Measurements from ENCODE around the gene SDC4. TPM values are rescaled to one million over a fixed set of nuclear protein-coding genes. Genes with fewer than 3 reads are reported as not detected.

The SDC4 gene
- total and polyA plus RNA-seq, 10 donors, result 10.4 to 56.1 (median 29.6) TPM

DNA sequence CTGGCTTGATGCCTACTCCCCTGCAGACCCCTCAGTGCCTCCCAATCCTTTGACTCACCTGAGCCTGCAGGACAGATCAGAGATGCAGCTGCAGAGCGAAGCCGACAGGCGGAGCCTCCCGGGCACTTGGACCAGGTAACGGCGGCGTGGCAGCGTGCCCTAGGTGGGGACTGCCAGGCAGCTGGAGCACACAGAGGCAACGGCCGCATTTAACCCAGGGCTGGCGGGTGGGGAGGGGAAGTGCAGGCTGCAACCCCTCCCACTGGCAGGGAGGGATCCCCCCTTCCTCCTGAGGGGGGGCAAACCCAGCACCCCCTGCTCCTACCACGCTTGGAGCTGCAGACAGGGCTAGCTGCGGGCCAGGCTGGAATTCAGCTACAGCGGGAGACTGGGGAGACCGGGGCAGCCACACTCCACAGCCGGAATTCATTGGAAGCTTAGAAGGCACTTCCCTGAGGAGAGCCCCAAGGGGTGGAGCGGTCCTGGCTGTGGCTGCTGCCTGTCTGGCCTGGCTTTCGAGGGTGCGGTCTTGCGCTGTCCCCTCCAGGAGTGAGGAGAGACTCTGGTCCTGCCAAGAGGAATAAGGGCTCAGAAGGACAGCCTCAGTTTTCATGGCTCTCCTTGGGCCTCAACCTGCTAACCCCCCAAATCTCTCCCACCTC lies 40.0 kb downstream of the SDC4 start, which contains the start of gene MATN4:
Gene MATN4, minus strand, starts transcription at position 183 of the 662 bp plus-strand sequence. CDS start 2,717 bp downstream, outside the sequence.
- Histone ChIP-seq H3K36me3 (no peaks in the 10 kb centered on the region), H3K4me1 (peaks cover 0 to 21% (median 15%) of the 10 kb centered on the region in 6 donors), H3K27me3 (replicated peaks in 1 of 7) (peaks cover 0 to 83% (median 40%) of the 10 kb centered on the region in 7 donors), H3K27ac (no peak within 1 kb of the TSS), H3K9me3 (no peaks in the 10 kb centered on the region), H3K4me3 (no peak within 1 kb of the TSS)
- intact Hi-C loops (cut with DNase I; ENCODE audit: low total_unique reads), result no loop called here
- TF ChIP-seq, protein P1, sequence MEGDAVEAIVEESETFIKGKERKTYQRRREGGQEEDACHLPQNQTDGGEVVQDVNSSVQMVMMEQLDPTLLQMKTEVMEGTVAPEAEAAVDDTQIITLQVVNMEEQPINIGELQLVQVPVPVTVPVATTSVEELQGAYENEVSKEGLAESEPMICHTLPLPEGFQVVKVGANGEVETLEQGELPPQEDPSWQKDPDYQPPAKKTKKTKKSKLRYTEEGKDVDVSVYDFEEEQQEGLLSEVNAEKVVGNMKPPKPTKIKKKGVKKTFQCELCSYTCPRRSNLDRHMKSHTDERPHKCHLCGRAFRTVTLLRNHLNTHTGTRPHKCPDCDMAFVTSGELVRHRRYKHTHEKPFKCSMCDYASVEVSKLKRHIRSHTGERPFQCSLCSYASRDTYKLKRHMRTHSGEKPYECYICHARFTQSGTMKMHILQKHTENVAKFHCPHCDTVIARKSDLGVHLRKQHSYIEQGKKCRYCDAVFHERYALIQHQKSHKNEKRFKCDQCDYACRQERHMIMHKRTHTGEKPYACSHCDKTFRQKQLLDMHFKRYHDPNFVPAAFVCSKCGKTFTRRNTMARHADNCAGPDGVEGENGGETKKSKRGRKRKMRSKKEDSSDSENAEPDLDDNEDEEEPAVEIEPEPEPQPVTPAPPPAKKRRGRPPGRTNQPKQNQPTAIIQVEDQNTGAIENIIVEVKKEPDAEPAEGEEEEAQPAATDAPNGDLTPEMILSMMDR (IDR thresholded peaks at IDR 0.05 in 8 of 11, conservative IDR thresholded peaks at IDR 0.05 in 3 of 11), result no peak
- TF ChIP-seq POLR2AphosphoS5 (IDR thresholded peaks at IDR 0.05) (no peak), POLR2A (IDR thresholded peaks at IDR 0.05) (no peak)
- WGBS, 5 donors, result 49 to 71% (median 62%) methylated on average over 7 to 20 of the region's 20 CpGs
- DNase-seq, result no peak

DNA sequence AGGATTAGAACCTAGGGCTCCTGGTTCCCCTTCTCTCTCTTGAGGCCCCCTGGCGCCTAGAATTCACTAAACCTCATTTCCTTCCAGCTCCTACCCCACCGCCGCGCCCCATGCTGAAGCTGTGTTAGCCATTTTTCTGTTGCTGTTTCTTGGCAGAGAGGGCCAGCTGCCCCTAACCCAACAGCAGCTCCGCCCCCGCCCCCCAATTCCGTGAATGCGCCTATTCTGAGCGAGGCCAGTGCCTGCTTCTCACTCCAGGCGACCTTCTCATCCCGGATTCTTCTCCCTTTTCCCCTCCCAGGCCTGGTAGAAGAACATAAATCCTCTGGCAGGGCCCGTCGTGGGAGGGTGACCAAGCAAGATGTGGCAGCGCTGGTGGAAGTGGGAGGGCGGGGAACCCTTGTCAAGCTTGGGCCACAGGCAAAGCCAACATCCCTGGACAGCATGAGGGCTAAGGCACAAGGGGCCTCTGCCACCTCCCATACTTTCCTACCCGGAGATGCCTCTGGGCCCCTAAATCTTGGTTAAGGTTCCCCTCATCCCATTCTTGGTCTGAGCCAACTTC lies 41.1 kb downstream of the SDC4 start:
- Histone ChIP-seq H3K4me3 (no peak overlapping the region), H3K36me3 (no peaks in the 10 kb centered on the region), H3K27ac (no peak overlapping the region), H3K27me3 (replicated peaks in 1 of 7) (peaks cover 0 to 79% (median 37%) of the 10 kb centered on the region in 7 donors), H3K9me3 (no peaks in the 10 kb centered on the region), H3K4me1 (peaks cover 0 to 20% (median 15%) of the 10 kb centered on the region in 6 donors)
- 33 to 46% (median 42%) methylated on average over 16 of the region's 16 CpGs for WGBS, 5 donors
- TF ChIP-seq POLR2AphosphoS5 (IDR thresholded peaks at IDR 0.05), result no peak
- TF ChIP-seq POLR2A (IDR thresholded peaks at IDR 0.05), result no peak
- TF ChIP-seq, protein P1 (IDR thresholded peaks at IDR 0.05 in 8 of 11, conservative IDR thresholded peaks at IDR 0.05 in 3 of 11), result no peak
- intact Hi-C loops (cut with DNase I; ENCODE audit: low total_unique reads), result no loop called here
- no peak for DNase-seq

DNA sequence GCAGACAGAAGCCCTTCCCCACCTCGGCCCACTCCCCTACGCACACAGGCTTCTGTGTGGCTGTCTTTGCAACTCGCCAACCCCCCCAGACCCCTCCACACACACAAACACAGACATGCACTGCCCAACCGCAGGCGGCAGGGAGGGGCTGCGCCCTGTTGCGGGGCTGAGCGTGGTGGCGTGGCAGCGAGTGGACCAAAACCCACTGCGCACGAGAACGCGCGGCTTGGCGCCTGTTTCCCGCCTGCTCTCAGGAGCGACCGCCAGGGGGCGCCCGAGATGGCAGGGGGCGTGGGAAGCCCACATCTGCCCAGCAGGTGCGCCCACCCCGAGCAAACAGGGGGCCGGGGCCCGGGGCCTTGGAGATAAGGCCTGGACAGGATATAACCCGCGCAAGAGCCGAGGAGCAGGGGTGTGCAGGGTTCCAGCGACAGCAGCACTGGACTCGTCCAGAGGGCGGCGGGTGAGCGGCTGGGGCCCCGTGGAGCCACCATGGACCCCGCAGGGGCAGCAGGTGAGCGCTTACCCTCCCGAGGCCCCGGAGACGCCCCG lies 41.7 kb downstream of the SDC4 start, which contains the start of gene RBPJL:
Gene RBPJL, plus strand, starts transcription at position 410 of the 552 bp plus-strand sequence. Its CDS starts 83 bp downstream, at position 493.
- no peaks in the 10 kb centered on the region for H3K36me3 ChIP-seq
- TF ChIP-seq POLR2A (IDR thresholded peaks at IDR 0.05) (no peak), POLR2AphosphoS5 (IDR thresholded peaks at IDR 0.05) (no peak)
- TF ChIP-seq, protein P1 (IDR thresholded peaks at IDR 0.05 in 8 of 11, conservative IDR thresholded peaks at IDR 0.05 in 3 of 11), result peak in 10 of 11 experiments; percentile 12 to 84 (median 70)
- H3K9me3 ChIP-seq, result no peaks in the 10 kb centered on the region
- H3K27ac ChIP-seq, result no peak within 1 kb of the TSS
- H3K4me1 ChIP-seq, result peaks cover 0 to 14% (median 11%) of the 10 kb centered on the region in 6 donors
- H3K4me3 ChIP-seq, result no peak within 1 kb of the TSS
- peaks cover 0 to 73% (median 30%) of the 10 kb centered on the region in 7 donors for H3K27me3 ChIP-seq (replicated peaks in 1 of 7)
- 17 to 26% (median 22%) methylated on average over 32 to 41 of the region's 41 CpGs for WGBS, 5 donors
- intact Hi-C loops (cut with DNase I; ENCODE audit: low total_unique reads), result no loop called here
- DNase-seq, result peak; percentile 84

DNA sequence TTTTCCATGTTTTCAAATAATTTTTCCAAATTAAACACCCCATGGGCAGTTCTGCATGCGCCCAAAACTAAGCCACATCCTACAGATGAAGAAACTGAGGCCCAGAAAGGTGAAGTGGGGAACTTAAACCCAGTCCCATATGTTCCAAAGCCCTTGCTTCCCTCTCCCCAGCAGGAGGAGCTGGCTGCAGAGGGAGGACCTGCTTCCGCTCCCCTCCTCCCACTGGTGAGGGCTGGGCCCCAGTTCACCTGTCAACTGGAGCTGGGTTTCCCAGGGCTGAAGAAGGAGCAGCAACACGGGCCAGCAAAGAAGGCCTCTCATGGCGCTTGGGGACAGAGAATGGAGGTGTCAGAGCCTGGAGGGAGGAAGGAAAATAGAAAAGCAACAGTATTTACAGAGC lies 43.0 kb downstream of the SDC4 start:
- Histone ChIP-seq H3K27me3 (replicated peaks in 1 of 7) (peaks cover 0 to 69% (median 26%) of the 10 kb centered on the region in 7 donors), H3K27ac (no peak overlapping the region), H3K4me1 (peaks cover 0 to 8% (median 5%) of the 10 kb centered on the region in 6 donors), H3K9me3 (no peaks in the 10 kb centered on the region), H3K36me3 (no peaks in the 10 kb centered on the region), H3K4me3 (no peak overlapping the region)
- no peak for DNase-seq
- WGBS, 5 donors, result 60 to 64% (median 62%) methylated on average over 4 of the region's 4 CpGs
- intact Hi-C loops (cut with DNase I; ENCODE audit: low total_unique reads), result no loop called here
- TF ChIP-seq POLR2A (IDR thresholded peaks at IDR 0.05) (no peak), POLR2AphosphoS5 (IDR thresholded peaks at IDR 0.05) (no peak)
- TF ChIP-seq, protein P1 (IDR thresholded peaks at IDR 0.05 in 8 of 11, conservative IDR thresholded peaks at IDR 0.05 in 3 of 11), result no peak

Data from spleen (tissue), 11 donors.